ENCODE data around the gene WLS. TPM values are rescaled to one million over a fixed set of nuclear protein-coding genes. Genes with fewer than 3 reads are reported as not detected.
A peak's percentile ranks its signal among the peaks of the same experiment; 100 is the strongest.

Gene WLS
- total and polyA plus RNA-seq, 7 donors, result 12.6 to 188 (median 99.2) TPM

DNA sequence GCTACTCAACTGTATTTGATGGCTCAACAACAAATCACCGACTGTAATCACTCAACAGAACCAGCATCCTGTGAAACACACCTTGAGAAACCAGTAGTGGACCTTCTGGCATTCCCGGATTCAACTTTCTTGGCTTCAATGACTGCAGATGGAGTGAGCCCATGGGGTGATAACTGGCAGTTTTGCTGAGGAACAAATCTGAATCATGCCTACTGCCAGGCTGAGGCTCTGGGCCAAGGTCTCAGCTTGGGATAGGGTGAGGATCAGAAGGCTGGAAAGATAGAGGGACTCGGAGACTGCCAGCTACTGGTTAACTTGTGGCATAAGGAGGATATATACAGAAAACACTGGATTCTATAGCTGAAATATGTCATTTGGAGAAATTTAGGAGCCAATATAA is 118.4 kb downstream of the WLS start:
- DNase-seq, result no peak
- TF ChIP-seq EP300 (IDR thresholded peaks at IDR 0.05), result no peak
- TF ChIP-seq, protein P1, sequence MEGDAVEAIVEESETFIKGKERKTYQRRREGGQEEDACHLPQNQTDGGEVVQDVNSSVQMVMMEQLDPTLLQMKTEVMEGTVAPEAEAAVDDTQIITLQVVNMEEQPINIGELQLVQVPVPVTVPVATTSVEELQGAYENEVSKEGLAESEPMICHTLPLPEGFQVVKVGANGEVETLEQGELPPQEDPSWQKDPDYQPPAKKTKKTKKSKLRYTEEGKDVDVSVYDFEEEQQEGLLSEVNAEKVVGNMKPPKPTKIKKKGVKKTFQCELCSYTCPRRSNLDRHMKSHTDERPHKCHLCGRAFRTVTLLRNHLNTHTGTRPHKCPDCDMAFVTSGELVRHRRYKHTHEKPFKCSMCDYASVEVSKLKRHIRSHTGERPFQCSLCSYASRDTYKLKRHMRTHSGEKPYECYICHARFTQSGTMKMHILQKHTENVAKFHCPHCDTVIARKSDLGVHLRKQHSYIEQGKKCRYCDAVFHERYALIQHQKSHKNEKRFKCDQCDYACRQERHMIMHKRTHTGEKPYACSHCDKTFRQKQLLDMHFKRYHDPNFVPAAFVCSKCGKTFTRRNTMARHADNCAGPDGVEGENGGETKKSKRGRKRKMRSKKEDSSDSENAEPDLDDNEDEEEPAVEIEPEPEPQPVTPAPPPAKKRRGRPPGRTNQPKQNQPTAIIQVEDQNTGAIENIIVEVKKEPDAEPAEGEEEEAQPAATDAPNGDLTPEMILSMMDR (IDR thresholded peaks at IDR 0.05), result no peak
- no peak for TF ChIP-seq POLR2AphosphoS5 (IDR thresholded peaks at IDR 0.05)
- TF ChIP-seq POLR2A (IDR thresholded peaks at IDR 0.05), result no peak
- intact Hi-C loops (cut with DNase I), result loop anchor here (10.0 kb wide), 2 partner anchors 381 to 429 kb away; partner anchors contain the start of genes DEPDC1 and GADD45A
- H3K4me3 ChIP-seq, result no peak overlapping the region
- H3K27me3 ChIP-seq, result no peaks in the 10 kb centered on the region
- no peaks in the 10 kb centered on the region for H3K9me3 ChIP-seq
- no peak overlapping the region for H3K27ac ChIP-seq
- 87 to 90% methylated on average over 3 of the region's 3 CpGs for WGBS, 2 donors
- H3K36me3 ChIP-seq, result no peaks in the 10 kb centered on the region
- peaks cover 0 to 37% (median 29%) of the 10 kb centered on the region in 4 donors for H3K4me1 ChIP-seq

DNA sequence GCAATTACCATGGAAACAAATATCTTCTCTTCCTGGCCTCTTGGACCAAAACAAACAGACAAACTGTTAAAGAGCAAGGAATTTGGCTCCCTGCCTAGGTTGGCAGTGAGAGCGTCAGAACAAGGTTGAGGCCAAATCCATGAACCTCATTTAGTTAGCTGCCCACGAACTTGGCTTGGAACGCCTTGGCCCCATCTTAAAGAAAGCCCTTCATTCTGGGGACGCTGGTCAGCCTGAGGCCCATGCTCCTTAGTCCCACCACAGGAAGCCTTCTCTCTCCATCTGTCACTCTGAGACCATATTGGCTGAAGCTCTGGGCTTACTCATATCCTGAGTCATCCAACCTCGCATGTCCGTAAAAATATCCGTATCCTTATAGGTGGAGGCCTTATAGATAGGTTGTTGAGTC is 119.5 kb downstream of the WLS start:
- peaks cover 0 to 37% (median 29%) of the 10 kb centered on the region in 4 donors for H3K4me1 ChIP-seq
- intact Hi-C loops (cut with DNase I), result loop anchor here (1.0 to 10.0 kb wide), 3 partner anchors 263 to 428 kb away; partner anchors contain the start of genes DEPDC1 and GADD45A
- H3K36me3 ChIP-seq, result no peaks in the 10 kb centered on the region
- no peak for DNase-seq
- WGBS, 2 donors, result 48 to 56% methylated on average over 7 of the region's 7 CpGs
- no peak overlapping the region for H3K4me3 ChIP-seq
- peak overlapping the region in 1 of 4 donors; percentile 53 for H3K27ac ChIP-seq
- TF ChIP-seq POLR2AphosphoS5 (IDR thresholded peaks at IDR 0.05) (peak in 1 of 4 donors; percentile 24), EP300 (IDR thresholded peaks at IDR 0.05) (no peak)
- H3K9me3 ChIP-seq, result no peaks in the 10 kb centered on the region
- no peaks in the 10 kb centered on the region for H3K27me3 ChIP-seq

DNA sequence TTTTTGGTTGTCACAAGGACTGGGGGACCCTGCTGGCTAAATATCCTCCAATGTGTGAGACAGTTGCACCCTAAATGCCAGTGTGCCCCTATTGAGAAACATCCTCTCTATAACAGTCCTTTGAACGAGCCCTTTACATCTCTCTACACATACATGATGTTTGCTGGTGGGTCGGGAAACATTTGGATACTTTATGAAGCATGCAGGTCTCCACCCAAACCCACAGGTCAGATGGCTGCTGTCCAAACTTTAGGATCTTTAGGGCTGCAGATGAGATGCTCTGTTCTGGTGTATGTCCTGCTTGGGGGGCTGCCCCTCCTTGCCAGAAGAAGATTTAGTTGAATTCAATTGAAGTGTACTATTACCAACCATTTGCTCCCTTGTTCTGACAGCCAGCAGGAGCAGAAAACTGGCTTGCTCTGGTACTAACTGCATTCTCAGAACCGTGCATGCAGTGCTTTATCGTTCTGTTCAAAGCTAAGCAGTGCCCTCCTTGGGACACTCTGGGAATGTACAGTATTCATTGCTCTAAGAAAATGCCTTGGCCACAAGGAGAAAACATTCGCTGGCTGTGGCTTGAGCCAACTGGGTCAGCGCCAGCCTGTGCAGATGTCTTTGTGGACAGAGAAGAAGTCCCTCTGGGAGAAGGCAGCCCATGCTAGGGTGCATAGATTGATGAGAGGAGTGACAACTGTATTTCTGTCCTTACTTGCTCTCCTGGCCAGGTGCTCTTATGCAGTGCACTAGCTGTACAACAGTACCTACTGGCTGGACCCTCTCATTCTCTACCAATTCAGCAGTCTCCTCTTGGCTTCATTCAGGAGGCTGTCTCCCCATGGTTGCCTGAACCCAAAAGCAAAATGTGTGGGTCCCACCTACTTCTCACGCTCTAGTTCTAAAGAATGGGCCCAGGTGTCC is 120.5 kb downstream of the WLS start:
- WGBS, 2 donors, result 19 to 38% methylated on average over 7 of the region's 7 CpGs
- Histone ChIP-seq H3K4me3 (no peak overlapping the region), H3K36me3 (no peaks in the 10 kb centered on the region), H3K9me3 (no peaks in the 10 kb centered on the region), H3K27ac (peak overlapping the region in 3 of 4 donors; percentile 10 to 53 (median 24)), H3K27me3 (no peaks in the 10 kb centered on the region), H3K4me1 (peaks cover 0 to 29% (median 21%) of the 10 kb centered on the region in 4 donors)
- DNase-seq, result peak; percentile 88
- TF ChIP-seq POLR2AphosphoS5 (IDR thresholded peaks at IDR 0.05) (peak in 3 of 4 donors; percentile 54 to 57 (median 54)), EP300 (IDR thresholded peaks at IDR 0.05) (peak in 1 of 4 donors; percentile 13), POLR2A (IDR thresholded peaks at IDR 0.05) (no peak)
- TF ChIP-seq, protein P1 (IDR thresholded peaks at IDR 0.05), result peak; percentile 50 to 69 (median 56)
- intact Hi-C loops (cut with DNase I), result loop anchor here (1.0 to 10.0 kb wide), 4 partner anchors 261 to 427 kb away; partner anchors contain the start of genes DEPDC1 and GADD45A

DNA sequence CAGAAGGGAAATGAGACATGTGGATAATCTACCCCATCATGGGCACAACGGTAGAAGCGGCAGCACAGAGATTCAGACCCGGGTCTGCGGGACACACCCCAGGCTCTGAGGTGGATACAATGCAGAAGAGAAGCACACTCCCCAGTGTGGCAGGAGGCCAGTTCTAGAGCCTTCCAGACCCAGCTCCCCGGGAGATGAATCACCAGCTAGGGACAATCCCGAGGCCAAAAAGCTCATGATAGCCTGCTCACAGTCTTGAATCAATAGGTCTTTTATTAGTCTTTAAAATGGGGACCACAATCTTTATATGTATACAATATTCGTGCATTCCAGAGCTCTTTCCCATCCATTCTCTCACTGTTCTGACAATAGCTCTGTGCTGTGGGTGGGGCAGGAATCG is 124.6 kb downstream of the WLS start:
- 73 to 77% methylated on average over 8 of the region's 8 CpGs for WGBS, 2 donors
- Histone ChIP-seq H3K4me3 (no peak overlapping the region), H3K27me3 (no peaks in the 10 kb centered on the region), H3K27ac (no peak overlapping the region), H3K4me1 (peaks cover 0 to 19% (median 16%) of the 10 kb centered on the region in 4 donors), H3K36me3 (no peaks in the 10 kb centered on the region), H3K9me3 (no peaks in the 10 kb centered on the region)
- TF ChIP-seq POLR2AphosphoS5 (IDR thresholded peaks at IDR 0.05) (no peak), POLR2A (IDR thresholded peaks at IDR 0.05) (no peak), EP300 (IDR thresholded peaks at IDR 0.05) (no peak)
- intact Hi-C loops (cut with DNase I), result no loop called here
- DNase-seq, result no peak

DNA sequence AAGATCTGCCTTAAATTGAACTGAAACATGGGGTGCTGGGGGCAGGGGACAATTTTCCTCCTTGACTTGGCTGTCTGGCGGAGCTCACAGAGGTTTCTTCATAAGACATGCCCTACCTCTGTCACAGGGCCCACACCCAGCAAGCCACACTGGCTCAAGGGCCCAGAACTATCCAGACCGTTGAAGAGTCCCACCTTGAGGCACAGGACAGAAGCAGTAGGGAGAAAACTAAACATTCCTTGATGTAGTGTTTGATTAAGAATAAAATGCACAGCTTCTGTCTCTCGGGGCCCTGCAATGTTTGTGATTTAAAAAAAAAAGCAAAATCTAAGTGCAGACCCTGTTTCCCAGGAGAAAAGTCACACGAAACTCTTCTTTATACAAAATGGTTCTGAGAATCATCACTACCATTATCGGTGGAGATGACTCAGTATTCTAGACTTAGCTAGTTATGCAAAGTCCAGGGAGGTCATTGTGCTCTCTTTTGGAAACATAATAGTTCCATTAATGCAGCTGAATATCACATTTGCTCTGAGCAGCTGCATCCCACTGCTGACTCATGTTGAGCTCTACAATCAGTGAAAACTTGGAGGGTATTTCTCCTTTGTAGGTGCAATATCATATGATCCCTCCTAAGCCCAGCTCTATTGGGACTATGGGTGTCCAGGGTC is 128.3 kb downstream of the WLS start:
- WGBS, 2 donors, result 75 to 83% methylated on average over 5 of the region's 5 CpGs
- Histone ChIP-seq H3K9me3 (no peaks in the 10 kb centered on the region), H3K27me3 (no peaks in the 10 kb centered on the region), H3K4me1 (no peaks in the 10 kb centered on the region), H3K27ac (no peak overlapping the region), H3K4me3 (no peak overlapping the region), H3K36me3 (no peaks in the 10 kb centered on the region)
- no peak for TF ChIP-seq POLR2AphosphoS5 (IDR thresholded peaks at IDR 0.05)
- TF ChIP-seq, protein P1 (IDR thresholded peaks at IDR 0.05), result no peak
- TF ChIP-seq POLR2A (IDR thresholded peaks at IDR 0.05), result no peak
- TF ChIP-seq EP300 (IDR thresholded peaks at IDR 0.05), result no peak
- no peak for DNase-seq
- intact Hi-C loops (cut with DNase I), result no loop called here
